WTC11 (cell line): Measurements from ENCODE around the gene POC1A.

ENCODE experiments used
- CREM ChIP-seq: sonication (generic); formaldehyde crosslinking; IDR thresholded peaks from 2 replicates; pipeline ENCODE4 v1.8.1; 2022; ENCODE audit warnings: mild to moderate bottlenecking, missing genetic modification reagents, moderate library complexity
- ESRRA ChIP-seq: sonication (generic); formaldehyde crosslinking; IDR thresholded peaks from 2 replicates; pipeline ENCODE4 v1.8.1; 2022; ENCODE audit warnings: mild to moderate bottlenecking, missing genetic modification reagents, borderline replicate concordance
- GRHL2 ChIP-seq: fragments of 250-450 bp; sonication (Bioruptor Pico); IDR thresholded peaks from 2 replicates; pipeline ENCODE4 v1.8.0; 2022; ENCODE audit warnings: mild to moderate bottlenecking, moderate library complexity; ENCODE audit not compliant: insufficient replicate concordance, severe bottlenecking
- IRF2 ChIP-seq: sonication (generic); formaldehyde crosslinking; IDR thresholded peaks from 2 replicates; pipeline ENCODE4 v1.8.0; 2022; ENCODE audit warnings: low read depth, missing genetic modification reagents, borderline replicate concordance
- OVOL2 ChIP-seq: fragments of 250-450 bp; sonication (Bioruptor Pico); IDR thresholded peaks from 2 replicates; pipeline ENCODE4 v1.9.0; 2021; ENCODE audit warnings: mild to moderate bottlenecking, borderline replicate concordance
- ZNF671 ChIP-seq: fragments of 250-450 bp; sonication (Bioruptor Pico); IDR thresholded peaks from 2 replicates; pipeline ENCODE4 v1.8.0; 2021; ENCODE audit warnings: mild to moderate bottlenecking
- TF ChIP-seq, protein P1 (sequence below): fragments of 200-600 bp; IDR thresholded peaks from 2 replicates; pipeline ENCODE4 v1.8.0; 2022; ENCODE audit warnings: antibody characterized with exemption
- TF ChIP-seq, protein P2 (sequence below): sonication (generic); formaldehyde crosslinking; IDR thresholded peaks from 2 replicates; pipeline ENCODE4 v1.8.0; 2022; ENCODE audit warnings: mild to moderate bottlenecking, missing genetic modification reagents
- TF ChIP-seq, protein P3 (sequence below): fragments of 250-450 bp; sonication (Bioruptor Pico); IDR thresholded peaks from 2 replicates; pipeline ENCODE4 v1.9.0; 2021; ENCODE audit warnings: moderate library complexity, mild to moderate bottlenecking, inconsistent platforms, borderline replicate concordance
- TF ChIP-seq, protein P4 (sequence below): sonication (generic); formaldehyde crosslinking; IDR thresholded peaks from 2 replicates; pipeline ENCODE4 v1.8.1; 2023; ENCODE audit warnings: mild to moderate bottlenecking, missing genetic modification reagents, moderate library complexity
- TF ChIP-seq, protein P5 (sequence below): sonication (generic); formaldehyde crosslinking; IDR thresholded peaks from 2 replicates; pipeline ENCODE4 v1.8.1; 2023; ENCODE audit warnings: mild to moderate bottlenecking, missing genetic modification reagents, borderline replicate concordance
- TF ChIP-seq, protein P6 (sequence below): sonication (generic); formaldehyde crosslinking; IDR thresholded peaks from 2 replicates; pipeline ENCODE4 v1.8.1; 2023; ENCODE audit warnings: mild to moderate bottlenecking, missing genetic modification reagents
- TF ChIP-seq, protein P7 (sequence below): sonication (generic); formaldehyde crosslinking; IDR thresholded peaks from 2 replicates; pipeline ENCODE4 v1.8.1; 2023; ENCODE audit warnings: mild to moderate bottlenecking, missing genetic modification reagents, moderate library complexity

DNA sequence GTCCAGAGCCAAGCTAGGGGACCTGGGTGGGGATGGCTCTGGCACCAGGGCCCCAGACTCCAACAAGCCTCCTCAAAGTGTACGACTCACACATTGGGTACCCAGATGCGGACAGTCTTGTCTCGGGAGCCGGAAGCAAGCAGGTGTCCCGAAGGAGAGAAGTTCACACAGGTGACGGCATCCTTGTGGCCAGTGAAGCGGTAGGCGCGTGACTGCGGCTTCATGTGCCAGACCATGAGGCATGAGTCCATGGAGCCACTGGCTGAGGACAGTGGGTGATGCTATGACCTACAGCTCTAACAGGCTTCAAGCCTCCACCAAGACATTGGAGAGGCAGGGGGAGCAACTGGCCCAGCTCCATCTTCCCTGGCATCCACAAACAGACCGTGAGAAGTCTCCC lies 4.5 kb downstream of the POC1A start:
- TF ChIP-seq, protein P1, sequence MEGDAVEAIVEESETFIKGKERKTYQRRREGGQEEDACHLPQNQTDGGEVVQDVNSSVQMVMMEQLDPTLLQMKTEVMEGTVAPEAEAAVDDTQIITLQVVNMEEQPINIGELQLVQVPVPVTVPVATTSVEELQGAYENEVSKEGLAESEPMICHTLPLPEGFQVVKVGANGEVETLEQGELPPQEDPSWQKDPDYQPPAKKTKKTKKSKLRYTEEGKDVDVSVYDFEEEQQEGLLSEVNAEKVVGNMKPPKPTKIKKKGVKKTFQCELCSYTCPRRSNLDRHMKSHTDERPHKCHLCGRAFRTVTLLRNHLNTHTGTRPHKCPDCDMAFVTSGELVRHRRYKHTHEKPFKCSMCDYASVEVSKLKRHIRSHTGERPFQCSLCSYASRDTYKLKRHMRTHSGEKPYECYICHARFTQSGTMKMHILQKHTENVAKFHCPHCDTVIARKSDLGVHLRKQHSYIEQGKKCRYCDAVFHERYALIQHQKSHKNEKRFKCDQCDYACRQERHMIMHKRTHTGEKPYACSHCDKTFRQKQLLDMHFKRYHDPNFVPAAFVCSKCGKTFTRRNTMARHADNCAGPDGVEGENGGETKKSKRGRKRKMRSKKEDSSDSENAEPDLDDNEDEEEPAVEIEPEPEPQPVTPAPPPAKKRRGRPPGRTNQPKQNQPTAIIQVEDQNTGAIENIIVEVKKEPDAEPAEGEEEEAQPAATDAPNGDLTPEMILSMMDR = no peak
- TF ChIP-seq ZNF671 (CRISPR knock-in tag) = no peak
- TF ChIP-seq, protein P2, sequence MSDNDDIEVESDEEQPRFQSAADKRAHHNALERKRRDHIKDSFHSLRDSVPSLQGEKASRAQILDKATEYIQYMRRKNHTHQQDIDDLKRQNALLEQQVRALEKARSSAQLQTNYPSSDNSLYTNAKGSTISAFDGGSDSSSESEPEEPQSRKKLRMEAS (CRISPR knock-in tag) = no peak
- TF ChIP-seq, protein P3, sequence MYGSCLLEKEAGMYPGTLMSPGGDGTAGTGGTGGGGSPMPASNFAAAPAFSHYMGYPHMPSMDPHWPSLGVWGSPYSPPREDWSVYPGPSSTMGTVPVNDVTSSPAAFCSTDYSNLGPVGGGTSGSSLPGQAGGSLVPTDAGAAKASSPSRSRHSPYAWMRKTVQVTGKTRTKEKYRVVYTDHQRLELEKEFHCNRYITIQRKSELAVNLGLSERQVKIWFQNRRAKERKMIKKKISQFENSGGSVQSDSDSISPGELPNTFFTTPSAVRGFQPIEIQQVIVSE (CRISPR knock-in tag) = no peak
- TF ChIP-seq GRHL2 = no peak
- TF ChIP-seq, protein P4, sequence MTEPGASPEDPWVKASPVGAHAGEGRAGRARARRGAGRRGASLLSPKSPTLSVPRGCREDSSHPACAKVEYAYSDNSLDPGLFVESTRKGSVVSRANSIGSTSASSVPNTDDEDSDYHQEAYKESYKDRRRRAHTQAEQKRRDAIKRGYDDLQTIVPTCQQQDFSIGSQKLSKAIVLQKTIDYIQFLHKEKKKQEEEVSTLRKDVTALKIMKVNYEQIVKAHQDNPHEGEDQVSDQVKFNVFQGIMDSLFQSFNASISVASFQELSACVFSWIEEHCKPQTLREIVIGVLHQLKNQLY (CRISPR knock-in tag) = no peak
- TF ChIP-seq, protein P5, sequence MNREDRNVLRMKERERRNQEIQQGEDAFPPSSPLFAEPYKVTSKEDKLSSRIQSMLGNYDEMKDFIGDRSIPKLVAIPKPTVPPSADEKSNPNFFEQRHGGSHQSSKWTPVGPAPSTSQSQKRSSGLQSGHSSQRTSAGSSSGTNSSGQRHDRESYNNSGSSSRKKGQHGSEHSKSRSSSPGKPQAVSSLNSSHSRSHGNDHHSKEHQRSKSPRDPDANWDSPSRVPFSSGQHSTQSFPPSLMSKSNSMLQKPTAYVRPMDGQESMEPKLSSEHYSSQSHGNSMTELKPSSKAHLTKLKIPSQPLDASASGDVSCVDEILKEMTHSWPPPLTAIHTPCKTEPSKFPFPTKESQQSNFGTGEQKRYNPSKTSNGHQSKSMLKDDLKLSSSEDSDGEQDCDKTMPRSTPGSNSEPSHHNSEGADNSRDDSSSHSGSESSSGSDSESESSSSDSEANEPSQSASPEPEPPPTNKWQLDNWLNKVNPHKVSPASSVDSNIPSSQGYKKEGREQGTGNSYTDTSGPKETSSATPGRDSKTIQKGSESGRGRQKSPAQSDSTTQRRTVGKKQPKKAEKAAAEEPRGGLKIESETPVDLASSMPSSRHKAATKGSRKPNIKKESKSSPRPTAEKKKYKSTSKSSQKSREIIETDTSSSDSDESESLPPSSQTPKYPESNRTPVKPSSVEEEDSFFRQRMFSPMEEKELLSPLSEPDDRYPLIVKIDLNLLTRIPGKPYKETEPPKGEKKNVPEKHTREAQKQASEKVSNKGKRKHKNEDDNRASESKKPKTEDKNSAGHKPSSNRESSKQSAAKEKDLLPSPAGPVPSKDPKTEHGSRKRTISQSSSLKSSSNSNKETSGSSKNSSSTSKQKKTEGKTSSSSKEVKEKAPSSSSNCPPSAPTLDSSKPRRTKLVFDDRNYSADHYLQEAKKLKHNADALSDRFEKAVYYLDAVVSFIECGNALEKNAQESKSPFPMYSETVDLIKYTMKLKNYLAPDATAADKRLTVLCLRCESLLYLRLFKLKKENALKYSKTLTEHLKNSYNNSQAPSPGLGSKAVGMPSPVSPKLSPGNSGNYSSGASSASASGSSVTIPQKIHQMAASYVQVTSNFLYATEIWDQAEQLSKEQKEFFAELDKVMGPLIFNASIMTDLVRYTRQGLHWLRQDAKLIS (CRISPR knock-in tag) = no peak
- TF ChIP-seq IRF2 (CRISPR knock-in tag) = no peak
- no peak for TF ChIP-seq ESRRA (CRISPR knock-in tag)
- TF ChIP-seq, protein P6, sequence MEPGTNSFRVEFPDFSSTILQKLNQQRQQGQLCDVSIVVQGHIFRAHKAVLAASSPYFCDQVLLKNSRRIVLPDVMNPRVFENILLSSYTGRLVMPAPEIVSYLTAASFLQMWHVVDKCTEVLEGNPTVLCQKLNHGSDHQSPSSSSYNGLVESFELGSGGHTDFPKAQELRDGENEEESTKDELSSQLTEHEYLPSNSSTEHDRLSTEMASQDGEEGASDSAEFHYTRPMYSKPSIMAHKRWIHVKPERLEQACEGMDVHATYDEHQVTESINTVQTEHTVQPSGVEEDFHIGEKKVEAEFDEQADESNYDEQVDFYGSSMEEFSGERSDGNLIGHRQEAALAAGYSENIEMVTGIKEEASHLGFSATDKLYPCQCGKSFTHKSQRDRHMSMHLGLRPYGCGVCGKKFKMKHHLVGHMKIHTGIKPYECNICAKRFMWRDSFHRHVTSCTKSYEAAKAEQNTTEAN (CRISPR knock-in tag) = no peak
- TF ChIP-seq OVOL2 (CRISPR knock-in tag) = no peak
- TF ChIP-seq, protein P7, sequence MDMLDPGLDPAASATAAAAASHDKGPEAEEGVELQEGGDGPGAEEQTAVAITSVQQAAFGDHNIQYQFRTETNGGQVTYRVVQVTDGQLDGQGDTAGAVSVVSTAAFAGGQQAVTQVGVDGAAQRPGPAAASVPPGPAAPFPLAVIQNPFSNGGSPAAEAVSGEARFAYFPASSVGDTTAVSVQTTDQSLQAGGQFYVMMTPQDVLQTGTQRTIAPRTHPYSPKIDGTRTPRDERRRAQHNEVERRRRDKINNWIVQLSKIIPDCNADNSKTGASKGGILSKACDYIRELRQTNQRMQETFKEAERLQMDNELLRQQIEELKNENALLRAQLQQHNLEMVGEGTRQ (CRISPR knock-in tag) = no peak
- TF ChIP-seq CREM (CRISPR knock-in tag) = no peak
